ENCODE data around the gene PTPN20. TPM values are rescaled to one million over a fixed set of nuclear protein-coding genes. Genes with fewer than 3 reads are reported as not detected.

PTPN20 gene
- total RNA-seq, 1 donor from 2014 or later = not detected

- H3K4me1 ChIP-seq = no peaks in the 10 kb centered on the region
- H3K36me3 ChIP-seq = no peaks in the 10 kb centered on the region
- peak in 1 of 2 donors; percentile 45 for DNase-seq (ENCODE audit: low spot score in 2 of 2)
- H3K4me3 ChIP-seq = no peak overlapping the region
- TF ChIP-seq CTCF (IDR thresholded peaks at IDR 0.05) = no peak
- H3K9me3 ChIP-seq = no peaks in the 10 kb centered on the region
- no peak overlapping the region for H3K27ac ChIP-seq
- intact Hi-C loops (cut with DNase I) = no loop called here
- no peaks in the 10 kb centered on the region for H3K27me3 ChIP-seq
Measured at GRCh38 chr10:47033081-47033480, 121.9 kb downstream of the PTPN20 start.

DNA sequence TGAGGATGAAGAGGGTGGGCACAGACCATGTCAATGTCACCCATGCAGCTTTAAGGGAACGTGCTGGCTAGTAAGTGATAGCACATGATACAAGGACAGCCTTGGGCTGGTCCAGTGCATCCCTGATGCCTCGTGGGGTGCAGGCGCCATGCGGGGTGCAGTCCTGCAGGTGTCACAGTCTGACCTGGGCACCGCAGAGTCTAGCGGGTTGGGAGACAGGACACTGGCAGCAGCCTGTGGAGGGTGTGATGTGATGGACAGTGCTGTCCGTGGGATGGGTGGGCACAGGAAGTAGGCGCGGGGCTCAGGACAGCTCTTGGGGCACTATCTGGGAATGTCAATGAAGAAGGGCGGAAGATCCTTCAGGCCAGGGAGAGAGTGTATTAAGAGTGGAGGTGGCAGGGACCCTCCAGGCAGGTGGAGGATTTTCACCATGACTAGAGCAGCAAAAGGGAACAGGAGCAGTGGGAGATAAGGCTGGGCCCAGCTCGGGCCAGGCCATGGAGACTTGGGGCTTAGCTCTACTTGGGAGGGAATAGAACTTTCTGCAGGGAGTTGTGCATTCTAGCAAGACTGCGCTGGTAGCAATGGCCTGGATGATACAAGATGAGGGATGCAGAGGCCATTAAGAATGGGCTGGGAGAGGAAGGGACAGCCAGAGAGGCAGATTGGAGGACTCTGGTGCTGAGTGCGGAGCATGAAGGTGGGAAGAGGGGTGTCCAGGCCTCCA, 122.5 kb downstream of the PTPN20 start:
- H3K4me1 ChIP-seq = no peaks in the 10 kb centered on the region
- no peak overlapping the region for H3K4me3 ChIP-seq
- no peaks in the 10 kb centered on the region for H3K9me3 ChIP-seq
- H3K27me3 ChIP-seq = no peaks in the 10 kb centered on the region
- peak in 1 of 2 donors; percentile 43 for DNase-seq (ENCODE audit: low spot score in 2 of 2)
- no peak for TF ChIP-seq CTCF (IDR thresholded peaks at IDR 0.05)
- H3K27ac ChIP-seq = no peak overlapping the region
- no peaks in the 10 kb centered on the region for H3K36me3 ChIP-seq
- intact Hi-C loops (cut with DNase I) = no loop called here

GRCh38 chr10:47034441-47035051, 123.3 kb downstream of the PTPN20 start:
- Histone ChIP-seq H3K9me3 (no peaks in the 10 kb centered on the region), H3K27ac (no peak overlapping the region), H3K4me3 (no peak overlapping the region), H3K36me3 (no peaks in the 10 kb centered on the region), H3K27me3 (no peaks in the 10 kb centered on the region), H3K4me1 (no peaks in the 10 kb centered on the region)
- intact Hi-C loops (cut with DNase I) = no loop called here
- TF ChIP-seq CTCF (IDR thresholded peaks at IDR 0.05) = no peak
- peak in 1 of 2 donors; percentile 25 for DNase-seq (ENCODE audit: low spot score in 2 of 2)

GRCh38 chr10:47035171-47035818, 124.1 kb downstream of the PTPN20 start:
- intact Hi-C loops (cut with DNase I) = no loop called here
- Histone ChIP-seq H3K4me3 (no peak overlapping the region), H3K27ac (no peak overlapping the region)

DNA sequence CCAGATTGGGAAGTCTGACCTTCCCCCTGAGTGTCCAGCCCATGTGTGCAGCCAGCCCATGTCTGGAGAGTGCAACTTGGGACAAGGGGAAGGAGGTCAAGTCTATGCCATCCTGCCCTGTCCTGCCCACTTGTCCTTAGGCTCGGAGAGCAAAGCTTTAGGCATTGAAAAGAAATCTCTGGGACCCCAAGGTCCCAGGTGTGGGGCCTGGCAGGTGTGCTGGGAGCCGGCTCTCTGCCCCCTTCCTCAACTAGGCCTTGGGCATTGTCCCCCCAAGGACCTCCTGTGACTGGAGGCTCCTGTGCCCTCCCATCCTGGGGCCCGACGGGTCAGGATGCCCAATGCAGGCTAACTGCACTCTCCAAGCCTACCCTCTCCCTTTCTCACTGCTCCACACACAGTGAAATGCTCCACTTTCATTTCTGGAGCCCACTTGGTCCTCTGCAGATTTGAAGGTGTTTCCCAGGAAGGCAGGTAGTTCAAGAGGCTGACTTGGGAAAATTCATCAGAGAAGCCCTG, 124.7 kb downstream of the PTPN20 start:
- H3K27me3 ChIP-seq = no peaks in the 10 kb centered on the region
- H3K27ac ChIP-seq = no peak overlapping the region
- DNase-seq (ENCODE audit: low spot score in 2 of 2) = no peak
- H3K4me1 ChIP-seq = no peaks in the 10 kb centered on the region
- H3K36me3 ChIP-seq = no peaks in the 10 kb centered on the region
- no peak overlapping the region for H3K4me3 ChIP-seq
- TF ChIP-seq CTCF (IDR thresholded peaks at IDR 0.05) = no peak
- no peaks in the 10 kb centered on the region for H3K9me3 ChIP-seq
- intact Hi-C loops (cut with DNase I) = no loop called here

More at GRCh38 chr10:47035171-47035818, 124.1 kb downstream of the PTPN20 start:
- peak in 1 of 2 donors; percentile 41 for DNase-seq (ENCODE audit: low spot score in 2 of 2)
- H3K9me3 ChIP-seq = no peaks in the 10 kb centered on the region
- no peaks in the 10 kb centered on the region for H3K27me3 ChIP-seq
- no peaks in the 10 kb centered on the region for H3K4me1 ChIP-seq
- TF ChIP-seq CTCF (IDR thresholded peaks at IDR 0.05) = no peak
- H3K36me3 ChIP-seq = no peaks in the 10 kb centered on the region

Data from ascending aorta (tissue), 2 donors.